ENCODE results near the gene LRRC46.

GRCh38 chr17:47882247-47882646, 50.8 kb downstream of the LRRC46 start:
- TF ChIP-seq CTCF (IDR thresholded peaks at IDR 0.05) (no peak), EZH2 (IDR thresholded peaks at IDR 0.05; ENCODE audit: borderline replicate concordance, insufficient read depth, low read depth, low read length, poor library complexity, severe bottlenecking) (no peak)
